Smooth muscle cell of bladder (primary cell): Measurements from ENCODE around the gene HSPE1. TPM values are rescaled to one million over a fixed set of nuclear protein-coding genes. Genes with fewer than 3 reads are reported as not detected.

Source experiments
- total RNA-seq: library from RNA; depleted of rRNA; stranded (reverse); fragments of >200 nt; gene quantifications from 2 replicates; pipeline ENCODE4 v1.2.3, GENCODE V29; 2014

HSPE1 gene
- total RNA-seq: 83.3 and 114 TPM in 2 replicates

GRCh38 chr2:197499594-197500502, at the start of gene HSPE1, which contains the start of gene HSPD1:
TSS of gene HSPE1 (plus strand) at chr2:197500379. CDS start at chr2:197500437, 58 bp downstream.
TSS of gene HSPD1 (minus strand) at chr2:197499840. CDS start at chr2:197498848, 992 bp downstream.

GRCh38 chr2:197453123-197453913, 46.9 kb upstream of the HSPE1 start, which contains the start of gene COQ10B:
TSS of gene COQ10B (plus strand) at chr2:197453552. CDS start at chr2:197453561, 9 bp downstream.

GRCh38 chr2:197515739-197516392, 15.7 kb downstream of the HSPE1 start, which contains the start of gene MOB4:
TSS of gene MOB4 (plus strand) at chr2:197516066. CDS start at chr2:197516087, 21 bp downstream.

Other genes with a start within 250 kb of the HSPE1 start
- gene ANKRD44, start 189.6 kb upstream of the HSPE1 start, total RNA-seq: 4.9 and 6.0 TPM in 2 replicates
- gene SF3B1, start 65.4 kb upstream of the HSPE1 start, total RNA-seq: 163 and 188 TPM in 2 replicates
- 39.8 and 44.9 TPM in 2 replicates for gene COQ10B, start 46.8 kb upstream of the HSPE1 start, total RNA-seq
- gene HSPD1, start 539 bp upstream of the HSPE1 start, total RNA-seq: 182 and 183 TPM in 2 replicates
- gene MOB4, start 15.7 kb downstream of the HSPE1 start, total RNA-seq: 23.3 and 23.6 TPM in 2 replicates
- gene RFTN2, start 175.2 kb downstream of the HSPE1 start, total RNA-seq: 6.9 and 10.5 TPM in 2 replicates
- gene MARS2, start 205.0 kb downstream of the HSPE1 start, total RNA-seq: 1.8 and 2.3 TPM in 2 replicates